Ectodermal cell (in vitro differentiated cells): ENCODE results near the gene PPP1R37.

Experiments
- H3K27ac ChIP-seq: 2 replicates; pipeline ENCODE4 v1.7.0; 2013; ENCODE audit warnings: mild to moderate bottlenecking, low read depth, low read length; ENCODE audit not compliant: insufficient read depth, poor library complexity, severe bottlenecking
- H3K27me3 ChIP-seq: 2 replicates; pipeline ENCODE4 v1.7.0; 2013; ENCODE audit warnings: mild to moderate bottlenecking, low read length; ENCODE audit not compliant: insufficient read depth, control insufficient read depth, poor library complexity, severe bottlenecking
- H3K36me3 ChIP-seq: one replicate; pipeline ENCODE4 v1.7.0; 2013; ENCODE audit warnings: low read length; ENCODE audit not compliant: control insufficient read depth, insufficient read depth
- H3K4me1 ChIP-seq: one replicate; pipeline ENCODE4 v1.7.0; 2013; ENCODE audit warnings: low read length; ENCODE audit not compliant: control insufficient read depth, insufficient read depth
- H3K4me3 ChIP-seq: 2 replicates; pipeline ENCODE4 v1.7.0; 2013; ENCODE audit warnings: low read depth, low read length, control low read depth; ENCODE audit not compliant: insufficient read depth
- H3K9me3 ChIP-seq: 2 replicates; pipeline ENCODE4 v1.7.0; 2013; ENCODE audit warnings: mild to moderate bottlenecking, low read length, moderate library complexity; ENCODE audit not compliant: control insufficient read depth
- WGBS, 2 experiments: methylation state at CpG; one replicate each; pipeline ENCODE4 v1.1.7; 2013; ENCODE audit warnings: missing lambda C conversion rate in 2 of 2; 5-methylcytosine and 5-hydroxymethylcytosine counted together

PPP1R37 gene

GRCh38 chr19:45146251-45146650 is 53.3 kb downstream of the PPP1R37 start:
- H3K4me3 ChIP-seq, result no peak overlapping the region
- H3K27ac ChIP-seq, result no peak overlapping the region
- 91 to 94% methylated on average over 13 of the region's 13 CpGs for WGBS, 2 experiments
- no peaks in the 10 kb centered on the region for H3K9me3 ChIP-seq
- H3K36me3 ChIP-seq, result peaks cover 18% of the 10 kb centered on the region
- H3K4me1 ChIP-seq, result no peaks in the 10 kb centered on the region
- peaks cover 6% of the 10 kb centered on the region for H3K27me3 ChIP-seq

GRCh38 chr19:45146741-45147205 is 53.8 kb downstream of the PPP1R37 start:
- no peak overlapping the region for H3K4me3 ChIP-seq
- H3K36me3 ChIP-seq, result peaks cover 18% of the 10 kb centered on the region
- no peaks in the 10 kb centered on the region for H3K9me3 ChIP-seq
- peaks cover 9% of the 10 kb centered on the region for H3K27me3 ChIP-seq
- 96 to 97% methylated on average over 18 of the region's 18 CpGs for WGBS, 2 experiments
- no peak overlapping the region for H3K27ac ChIP-seq
- H3K4me1 ChIP-seq, result no peaks in the 10 kb centered on the region

GRCh38 chr19:45147835-45148676 is 55.1 kb downstream of the PPP1R37 start:
- Histone ChIP-seq H3K4me1 (no peaks in the 10 kb centered on the region), H3K36me3 (peaks cover 7% of the 10 kb centered on the region), H3K27me3 (peaks cover 22% of the 10 kb centered on the region), H3K27ac (no peak overlapping the region), H3K9me3 (no peaks in the 10 kb centered on the region), H3K4me3 (no peak overlapping the region)
- 85 to 86% methylated on average over 18 of the region's 18 CpGs for WGBS, 2 experiments

GRCh38 chr19:45149129-45149528 is 56.1 kb downstream of the PPP1R37 start:
- no peaks in the 10 kb centered on the region for H3K9me3 ChIP-seq
- peaks cover 4% of the 10 kb centered on the region for H3K4me1 ChIP-seq
- peaks cover 33% of the 10 kb centered on the region for H3K27me3 ChIP-seq
- H3K36me3 ChIP-seq, result no peaks in the 10 kb centered on the region
- no peak overlapping the region for H3K27ac ChIP-seq
- no peak overlapping the region for H3K4me3 ChIP-seq
- WGBS, 2 experiments, result 91 to 94% methylated on average over 9 of the region's 9 CpGs

DNA sequence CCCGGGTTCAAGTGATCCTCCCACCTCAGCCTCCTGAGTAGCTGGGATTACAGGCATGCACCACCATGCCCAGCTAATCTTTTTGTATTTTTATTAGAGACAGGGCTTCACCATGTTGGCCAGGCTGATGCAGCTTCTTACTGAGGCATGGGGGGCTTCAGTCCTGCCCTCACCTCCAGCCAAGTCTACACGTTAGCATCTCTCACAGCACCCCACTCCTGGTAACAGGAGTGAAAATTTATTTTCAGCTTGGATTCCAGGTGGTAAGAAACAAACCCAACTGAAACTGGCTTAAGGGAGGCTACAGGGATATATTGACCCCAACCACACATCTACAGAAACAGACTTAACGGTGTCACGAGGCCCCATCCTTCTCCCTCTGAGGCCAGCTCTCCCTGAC is 57.2 kb downstream of the PPP1R37 start:
- Histone ChIP-seq H3K27ac (no peak overlapping the region), H3K4me1 (peaks cover 8% of the 10 kb centered on the region), H3K9me3 (no peaks in the 10 kb centered on the region), H3K36me3 (no peaks in the 10 kb centered on the region), H3K4me3 (no peak overlapping the region), H3K27me3 (peaks cover 41% of the 10 kb centered on the region)
- 92 to 97% methylated on average over 4 of the region's 4 CpGs for WGBS, 2 experiments

GRCh38 chr19:45150751-45151281 is 57.8 kb downstream of the PPP1R37 start:
- 78 to 81% methylated on average over 4 of the region's 4 CpGs for WGBS, 2 experiments
- H3K4me3 ChIP-seq, result no peak overlapping the region
- H3K36me3 ChIP-seq, result no peaks in the 10 kb centered on the region
- H3K4me1 ChIP-seq, result peaks cover 8% of the 10 kb centered on the region
- no peaks in the 10 kb centered on the region for H3K9me3 ChIP-seq
- H3K27me3 ChIP-seq, result peaks cover 47% of the 10 kb centered on the region
- no peak overlapping the region for H3K27ac ChIP-seq

DNA sequence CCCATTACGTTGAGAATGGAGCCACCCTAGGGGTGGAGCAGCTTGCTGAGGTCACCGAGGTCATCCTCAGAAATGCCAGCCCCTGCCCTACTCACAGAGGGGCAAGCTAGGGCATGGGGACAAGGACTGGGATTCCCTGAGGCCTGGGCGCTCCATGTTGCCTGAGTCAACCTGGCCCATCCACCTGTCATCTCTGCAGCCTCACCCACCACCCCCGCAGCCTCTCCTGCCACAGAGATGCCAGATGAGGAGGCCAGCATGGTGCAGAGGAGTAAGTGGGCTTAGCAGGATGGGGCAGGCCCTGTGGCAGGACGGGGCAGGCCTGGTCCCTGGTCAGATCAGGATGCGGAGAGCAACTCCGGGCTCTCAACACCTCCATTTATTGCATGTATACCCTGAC is 58.3 kb downstream of the PPP1R37 start:
- H3K36me3 ChIP-seq, result no peaks in the 10 kb centered on the region
- no peak overlapping the region for H3K27ac ChIP-seq
- peaks cover 8% of the 10 kb centered on the region for H3K4me1 ChIP-seq
- no peak overlapping the region for H3K4me3 ChIP-seq
- no peaks in the 10 kb centered on the region for H3K9me3 ChIP-seq
- peaks cover 49% of the 10 kb centered on the region for H3K27me3 ChIP-seq
- 91 to 92% methylated on average over 7 of the region's 7 CpGs for WGBS, 2 experiments

- H3K4me3 ChIP-seq, result no peak overlapping the region
- no peaks in the 10 kb centered on the region for H3K9me3 ChIP-seq
- 78% methylated on average over 64 of the region's 64 CpGs for WGBS, 2 experiments
- peaks cover 49% of the 10 kb centered on the region for H3K27me3 ChIP-seq
- peaks cover 8% of the 10 kb centered on the region for H3K4me1 ChIP-seq
- no peaks in the 10 kb centered on the region for H3K36me3 ChIP-seq
- no peak overlapping the region for H3K27ac ChIP-seq
These were observed 59.0 kb downstream of the PPP1R37 start for GRCh38 chr19:45151821-45152503.

- no peaks in the 10 kb centered on the region for H3K36me3 ChIP-seq
- WGBS, 2 experiments, result 71% methylated on average over 91 of the region's 91 CpGs
- H3K4me3 ChIP-seq, result no peak overlapping the region
- peaks cover 8% of the 10 kb centered on the region for H3K4me1 ChIP-seq
- H3K27ac ChIP-seq, result no peak overlapping the region
- no peaks in the 10 kb centered on the region for H3K9me3 ChIP-seq
- H3K27me3 ChIP-seq, result peaks cover 49% of the 10 kb centered on the region
These were observed 59.7 kb downstream of the PPP1R37 start for GRCh38 chr19:45152504-45153338.
